ENCODE measurements around the gene SMU1. TPM values are rescaled to one million over a fixed set of nuclear protein-coding genes. Genes with fewer than 3 reads are reported as not detected.

The SMU1 gene
- total RNA-seq, 1 experiment from 2014 or later = 30.5 TPM

DNA sequence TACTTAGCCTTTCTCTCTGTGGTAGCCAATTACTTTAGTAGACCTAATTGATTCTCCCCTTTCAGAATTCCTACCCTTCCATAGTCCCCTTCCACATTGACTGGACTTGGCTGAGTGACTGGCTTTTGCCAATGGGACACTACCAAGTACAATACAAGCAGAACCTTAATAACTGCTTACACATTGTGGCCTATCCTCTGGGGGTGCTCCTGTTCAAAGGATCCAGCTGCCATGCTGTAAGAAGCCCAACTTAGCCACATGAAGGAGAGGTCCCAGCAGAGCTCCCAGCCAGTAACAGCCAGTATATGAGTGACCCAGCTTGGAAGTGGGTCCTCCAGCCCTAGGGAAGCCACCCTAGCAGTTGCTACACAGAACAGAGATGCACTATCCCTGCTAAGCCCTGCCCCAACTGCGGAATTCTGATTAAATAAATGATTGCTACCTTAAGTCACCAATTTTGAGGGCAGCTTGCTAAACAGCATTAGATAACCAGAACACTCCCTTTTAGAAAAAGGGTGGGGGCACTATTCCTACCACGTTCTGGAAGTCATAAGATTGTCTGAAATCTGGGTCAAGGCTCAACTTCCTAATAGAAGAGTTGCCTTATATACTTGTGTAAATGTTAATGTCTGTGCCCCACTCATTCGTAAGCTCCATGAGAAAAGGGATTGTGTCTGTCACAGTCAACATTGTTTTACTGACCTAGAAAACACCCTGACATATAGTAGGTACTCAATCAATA lies 64.0 kb downstream of the SMU1 start:
- RAD21 ChIA-PET (ENCODE audit: low non-redundant PET in 1 of 2, low total read pairs in 2 of 2, uncharacterized antibody in 2 of 2, unreplicated experiment in 2 of 2) = no interaction called here
- no peaks in the 10 kb centered on the region for H3K27me3 ChIP-seq (ENCODE audit: insufficient read depth, low read length)
- H3K4me2 ChIP-seq (ENCODE audit: low read length) = no peak overlapping the region
- 0 out of 2 replicates have a peak, but pooled peaks cover 2% of the 10 kb centered on the region for H4K20me1 ChIP-seq (ENCODE audit: insufficient read depth)
- DNase-seq (ENCODE audit: low read depth, low spot score) (no peak), ATAC-seq (peak; percentile 52)
- POLR2A ChIA-PET = interaction anchor here (8.1 kb wide), 1 partner anchor 13 kb away, joined by 58 read pairs; the partner anchor contains the start of gene DNAJA1
- no peaks in the 10 kb centered on the region for H3K4me1 ChIP-seq (ENCODE audit: control insufficient read depth in 1 of 2, insufficient read depth in 2 of 2, low read length in 2 of 2)
- H3K27ac ChIP-seq (ENCODE audit: low read depth, low read length) = no peak overlapping the region
- H3K9me3 ChIP-seq (ENCODE audit: control insufficient read depth in 1 of 2, insufficient read depth in 1 of 2, low read depth in 1 of 2, low read length in 2 of 2) = no peaks in the 10 kb centered on the region
- no peak overlapping the region for H3K4me3 ChIP-seq (replicated peaks in 1 of 2; ENCODE audit: low read depth in 1 of 2, low read length in 2 of 2)
- BruUV-seq (replicated peaks) = no TSS peak
- no peak overlapping the region for H3K9ac ChIP-seq (ENCODE audit: low read length)
- intact Hi-C loops (cut with micrococcal nuclease) = no loop called here
- 0 out of 2 replicates have a peak, but pooled peaks cover 3% of the 10 kb centered on the region for H3K79me2 ChIP-seq (ENCODE audit: insufficient read depth, low read length)
- CTCF ChIA-PET = no interaction called here
- TF ChIP-seq EGR1 (IDR thresholded peaks at IDR 0.05; ENCODE audit: low read depth) (no peak), POLR2A (IDR thresholded peaks at IDR 0.05; ENCODE audit: borderline replicate concordance, extremely low read depth, insufficient read depth, insufficient read length) (no peak), TCF7L2 (IDR thresholded peaks at IDR 0.05; ENCODE audit: borderline replicate concordance, extremely low read depth, insufficient read depth, insufficient read length) (no peak), SRF (IDR thresholded peaks at IDR 0.05; ENCODE audit: low read depth) (no peak), SIN3A (IDR thresholded peaks at IDR 0.05; ENCODE audit: low read depth) (no peak), CEBPB (IDR thresholded peaks at IDR 0.05; ENCODE audit: low read depth) (no peak), CBX3 (IDR thresholded peaks at IDR 0.05; ENCODE audit: low read depth) (no peak), SP1 (IDR thresholded peaks at IDR 0.05; ENCODE audit: low read depth) (no peak), RAD21 (IDR thresholded peaks at IDR 0.05; ENCODE audit: low read depth) (no peak), POLR2AphosphoS5 (IDR thresholded peaks at IDR 0.05; ENCODE audit: low read depth, low read length) (no peak), ZNF274 (IDR thresholded peaks at IDR 0.05; ENCODE audit: low read depth, low read length) (no peak), JUND (IDR thresholded peaks at IDR 0.05) (no peak), EZH2 (IDR thresholded peaks at IDR 0.05) (no peak)
- TF ChIP-seq, protein P1, sequence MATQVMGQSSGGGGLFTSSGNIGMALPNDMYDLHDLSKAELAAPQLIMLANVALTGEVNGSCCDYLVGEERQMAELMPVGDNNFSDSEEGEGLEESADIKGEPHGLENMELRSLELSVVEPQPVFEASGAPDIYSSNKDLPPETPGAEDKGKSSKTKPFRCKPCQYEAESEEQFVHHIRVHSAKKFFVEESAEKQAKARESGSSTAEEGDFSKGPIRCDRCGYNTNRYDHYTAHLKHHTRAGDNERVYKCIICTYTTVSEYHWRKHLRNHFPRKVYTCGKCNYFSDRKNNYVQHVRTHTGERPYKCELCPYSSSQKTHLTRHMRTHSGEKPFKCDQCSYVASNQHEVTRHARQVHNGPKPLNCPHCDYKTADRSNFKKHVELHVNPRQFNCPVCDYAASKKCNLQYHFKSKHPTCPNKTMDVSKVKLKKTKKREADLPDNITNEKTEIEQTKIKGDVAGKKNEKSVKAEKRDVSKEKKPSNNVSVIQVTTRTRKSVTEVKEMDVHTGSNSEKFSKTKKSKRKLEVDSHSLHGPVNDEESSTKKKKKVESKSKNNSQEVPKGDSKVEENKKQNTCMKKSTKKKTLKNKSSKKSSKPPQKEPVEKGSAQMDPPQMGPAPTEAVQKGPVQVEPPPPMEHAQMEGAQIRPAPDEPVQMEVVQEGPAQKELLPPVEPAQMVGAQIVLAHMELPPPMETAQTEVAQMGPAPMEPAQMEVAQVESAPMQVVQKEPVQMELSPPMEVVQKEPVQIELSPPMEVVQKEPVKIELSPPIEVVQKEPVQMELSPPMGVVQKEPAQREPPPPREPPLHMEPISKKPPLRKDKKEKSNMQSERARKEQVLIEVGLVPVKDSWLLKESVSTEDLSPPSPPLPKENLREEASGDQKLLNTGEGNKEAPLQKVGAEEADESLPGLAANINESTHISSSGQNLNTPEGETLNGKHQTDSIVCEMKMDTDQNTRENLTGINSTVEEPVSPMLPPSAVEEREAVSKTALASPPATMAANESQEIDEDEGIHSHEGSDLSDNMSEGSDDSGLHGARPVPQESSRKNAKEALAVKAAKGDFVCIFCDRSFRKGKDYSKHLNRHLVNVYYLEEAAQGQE (IDR thresholded peaks at IDR 0.05; ENCODE audit: low read depth) = no peak
- TF ChIP-seq, protein P2, sequence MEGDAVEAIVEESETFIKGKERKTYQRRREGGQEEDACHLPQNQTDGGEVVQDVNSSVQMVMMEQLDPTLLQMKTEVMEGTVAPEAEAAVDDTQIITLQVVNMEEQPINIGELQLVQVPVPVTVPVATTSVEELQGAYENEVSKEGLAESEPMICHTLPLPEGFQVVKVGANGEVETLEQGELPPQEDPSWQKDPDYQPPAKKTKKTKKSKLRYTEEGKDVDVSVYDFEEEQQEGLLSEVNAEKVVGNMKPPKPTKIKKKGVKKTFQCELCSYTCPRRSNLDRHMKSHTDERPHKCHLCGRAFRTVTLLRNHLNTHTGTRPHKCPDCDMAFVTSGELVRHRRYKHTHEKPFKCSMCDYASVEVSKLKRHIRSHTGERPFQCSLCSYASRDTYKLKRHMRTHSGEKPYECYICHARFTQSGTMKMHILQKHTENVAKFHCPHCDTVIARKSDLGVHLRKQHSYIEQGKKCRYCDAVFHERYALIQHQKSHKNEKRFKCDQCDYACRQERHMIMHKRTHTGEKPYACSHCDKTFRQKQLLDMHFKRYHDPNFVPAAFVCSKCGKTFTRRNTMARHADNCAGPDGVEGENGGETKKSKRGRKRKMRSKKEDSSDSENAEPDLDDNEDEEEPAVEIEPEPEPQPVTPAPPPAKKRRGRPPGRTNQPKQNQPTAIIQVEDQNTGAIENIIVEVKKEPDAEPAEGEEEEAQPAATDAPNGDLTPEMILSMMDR (IDR thresholded peaks at IDR 0.05 in 2 of 3, conservative IDR thresholded peaks at IDR 0.05 in 1 of 3; ENCODE audit: borderline replicate concordance in 1 of 3, insufficient read depth in 1 of 3, low read depth in 2 of 3, low read length in 2 of 3) = no peak
- TF ChIP-seq, protein P3, sequence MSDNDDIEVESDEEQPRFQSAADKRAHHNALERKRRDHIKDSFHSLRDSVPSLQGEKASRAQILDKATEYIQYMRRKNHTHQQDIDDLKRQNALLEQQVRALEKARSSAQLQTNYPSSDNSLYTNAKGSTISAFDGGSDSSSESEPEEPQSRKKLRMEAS (IDR thresholded peaks at IDR 0.05) = no peak
- no peak overlapping the region for H2AFZ ChIP-seq (ENCODE audit: low read depth, low read length, poor library complexity, severe bottlenecking)
- H3K9me2 ChIP-seq (ENCODE audit: insufficient read depth) = no peaks in the 10 kb centered on the region
- no peaks in the 10 kb centered on the region for H3K36me3 ChIP-seq (ENCODE audit: control insufficient read depth in 1 of 2, insufficient read depth in 2 of 2, low read length in 2 of 2)

Data from HCT116 (cell line).